GM23338 (cell line): ENCODE measurements around the gene ST3GAL2.

ENCODE experiments used
- CTCF ChIP-seq, 2 experiments: fragments of 200-600 bp in 1 of 2; sonication (generic) in 1 of 2; conservative IDR thresholded peaks; 2 replicates each; pipeline versions ENCODE4 v1.5.1 to v1.6.1; 2016 to 2017; ENCODE audit warnings: antibody characterized with exemption in 2 of 2, low read depth in 2 of 2, mild to moderate bottlenecking in 2 of 2, moderate library complexity in 1 of 2
- EZH2 ChIP-seq: fragments of 200-600 bp; sonication (generic); IDR thresholded peaks from one replicate; pipeline ENCODE4 v1.8.0; 2017; ENCODE audit warnings: antibody characterized with exemption, mild to moderate bottlenecking, low read depth; ENCODE audit not compliant: unreplicated experiment
- EZH2phosphoT487 ChIP-seq: fragments of 200-600 bp; sonication (generic); IDR thresholded peaks from one replicate; pipeline ENCODE4 v1.8.1; 2018; ENCODE audit warnings: antibody characterized with exemption; ENCODE audit not compliant: unreplicated experiment

DNA sequence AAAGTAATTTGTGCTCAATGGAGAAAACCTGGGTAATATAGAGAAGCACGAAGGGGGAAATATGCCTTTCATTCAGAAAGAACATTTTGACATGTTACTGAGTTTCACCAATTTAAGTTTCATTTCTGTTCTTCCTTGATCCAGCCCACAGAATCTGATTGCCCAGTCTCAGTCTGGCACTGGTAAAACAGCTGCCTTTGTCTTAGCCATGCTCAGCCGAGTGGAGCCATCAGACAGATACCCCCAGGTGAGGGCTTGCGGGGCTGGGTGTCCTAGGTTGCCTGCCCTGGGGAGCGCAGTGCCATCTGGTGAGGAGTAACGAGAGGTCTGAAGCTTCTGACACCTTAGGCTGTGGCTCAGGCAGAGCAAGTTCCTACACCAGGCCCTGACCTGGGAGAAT is 74.5 kb downstream of the ST3GAL2 start:
- TF ChIP-seq CTCF (conservative IDR thresholded peaks at IDR 0.05; ENCODE audit: low read depth in 2 of 2) (0 out of 4 replicates have a peak, but pooled peaks of 1 of the 2 experiments have one; percentile 16), EZH2phosphoT487 (no peak), EZH2 (no peak)
